PFSK-1 (cell line): ENCODE results near the gene C3orf18.

Experiments used
- FOXP2 ChIP-seq: optimal IDR thresholded peaks from 2 replicates; pipeline ENCODE3; 2011; ENCODE audit warnings: borderline replicate concordance, control low read depth, inconsistent platforms; ENCODE audit not compliant: insufficient read depth; ENCODE audit errors: extremely low read length, extremely low read depth
- POLR2AphosphoS5 ChIP-seq: IDR thresholded peaks from 2 replicates; pipeline ENCODE4 v1.6.1; 2012; ENCODE audit warnings: low read depth, mild to moderate bottlenecking, control low read depth, low read length, moderate library complexity
- REST ChIP-seq, 2 experiments: IDR thresholded peaks; 2 replicates each; pipeline versions ENCODE4 v1.6.1 to v1.8.0; 2011 to 2012; ENCODE audit warnings: low read depth in 2 of 2, low read length in 2 of 2, control low read depth in 1 of 2, inconsistent platforms in 1 of 2, mild to moderate bottlenecking in 1 of 2, moderate library complexity in 1 of 2; ENCODE audit not compliant: insufficient read depth in 1 of 2
- SIN3A ChIP-seq: IDR thresholded peaks from 2 replicates; pipeline ENCODE4 v1.6.1; 2012; ENCODE audit warnings: mild to moderate bottlenecking, low read length, moderate library complexity, borderline replicate concordance; ENCODE audit not compliant: insufficient read depth
- TAF1 ChIP-seq: IDR thresholded peaks from 2 replicates; pipeline ENCODE4 v1.6.1; 2012; ENCODE audit warnings: low read length, control low read depth, borderline replicate concordance; ENCODE audit not compliant: insufficient read depth

C3orf18 gene

GRCh38 chr3:50587806-50588758 is 20.5 kb upstream of the C3orf18 start:
- TF ChIP-seq FOXP2 (no peak), TAF1 (no peak), POLR2AphosphoS5 (no peak), REST (IDR thresholded peaks at IDR 0.05; ENCODE audit: insufficient read depth in 1 of 2, low read depth in 2 of 2, low read length in 2 of 2) (no peak), SIN3A (no peak)

DNA sequence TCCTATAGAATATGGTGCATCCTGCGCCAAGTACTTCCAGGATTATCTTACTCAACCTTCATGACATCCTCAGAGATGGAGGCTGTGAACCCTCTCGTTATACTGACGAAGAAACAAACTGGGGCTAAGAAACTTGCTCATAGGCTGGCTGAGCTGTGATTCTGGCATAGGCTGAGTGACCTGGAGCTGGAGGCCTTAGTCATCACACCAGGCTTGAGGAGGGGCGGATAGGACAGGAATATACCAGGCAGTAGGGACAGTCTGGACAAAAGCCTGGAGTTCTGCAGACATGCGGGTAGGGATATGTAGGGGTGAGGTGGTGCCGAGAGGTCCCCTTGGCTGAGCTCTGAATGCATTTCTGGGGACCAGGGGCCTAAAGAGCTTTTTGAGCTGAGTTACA is 19.8 kb upstream of the C3orf18 start:
- TF ChIP-seq REST (IDR thresholded peaks at IDR 0.05; ENCODE audit: insufficient read depth in 1 of 2, low read depth in 2 of 2, low read length in 2 of 2): no peak
- no peak for TF ChIP-seq FOXP2
- TF ChIP-seq TAF1: no peak
- no peak for TF ChIP-seq POLR2AphosphoS5
- no peak for TF ChIP-seq SIN3A

- TF ChIP-seq POLR2AphosphoS5: no peak
- TF ChIP-seq TAF1: no peak
- no peak for TF ChIP-seq SIN3A
- TF ChIP-seq REST (IDR thresholded peaks at IDR 0.05; ENCODE audit: insufficient read depth in 1 of 2, low read depth in 2 of 2, low read length in 2 of 2): no peak
- TF ChIP-seq FOXP2: no peak
Measured at GRCh38 chr3:50586763-50587070, 19.2 kb upstream of the C3orf18 start.

DNA sequence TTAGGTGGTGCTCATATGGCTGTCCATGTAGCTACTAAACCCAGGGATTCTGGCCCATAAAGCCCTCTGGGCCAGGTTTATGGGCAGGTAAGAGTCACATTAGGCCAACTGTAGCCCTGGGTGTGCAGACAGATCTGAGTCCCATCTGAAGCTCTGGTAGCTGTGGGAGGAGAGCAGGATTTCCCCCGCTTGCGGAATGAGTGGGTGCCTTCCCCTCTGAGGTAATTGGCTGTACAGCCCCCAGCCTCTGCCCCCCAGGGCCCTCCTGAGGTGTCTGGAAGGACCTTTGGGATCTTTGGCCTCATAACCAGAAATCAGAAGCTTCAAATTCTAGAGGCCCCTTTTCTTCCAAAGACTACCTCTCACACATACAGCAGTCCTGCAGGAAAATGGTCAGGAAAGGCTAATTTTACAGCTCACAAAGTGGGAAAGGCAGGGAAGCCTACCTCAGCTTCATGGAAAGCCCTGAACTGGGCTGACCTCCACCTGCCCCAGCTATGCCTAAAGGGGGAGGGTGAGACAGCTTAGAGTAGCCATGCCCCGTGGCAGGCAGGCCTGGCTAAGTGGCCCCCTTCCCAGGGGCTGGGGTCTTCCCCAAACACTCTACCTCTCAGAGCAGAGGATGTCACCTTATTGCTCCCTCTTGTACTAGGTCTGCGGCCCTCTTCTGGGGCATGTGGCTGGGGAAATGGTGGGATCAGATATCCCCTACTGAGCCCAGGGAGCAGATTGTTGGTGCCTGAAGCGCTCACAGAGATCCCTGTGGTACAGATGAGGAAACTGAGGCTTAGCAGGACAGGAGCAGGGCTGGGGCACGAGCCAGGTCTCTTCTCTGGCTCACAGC is 18.6 kb upstream of the C3orf18 start:
- TF ChIP-seq REST (IDR thresholded peaks at IDR 0.05; ENCODE audit: insufficient read depth in 1 of 2, low read depth in 2 of 2, low read length in 2 of 2) (no peak), TAF1 (no peak), POLR2AphosphoS5 (no peak), SIN3A (no peak), FOXP2 (no peak)
